Muscle layer of colon (tissue), 2 donors: ENCODE measurements around the gene GHITM.
"Not testable (repeated sequence)": the region's sequence is repeated elsewhere in the genome, so short reads cannot be mapped to it uniquely, and the experiment has no call there.

ENCODE experiments used
- H3K27ac ChIP-seq: one replicate; pipeline ENCODE4 v1.7.0; 2013; ENCODE audit warnings: low read depth, mild to moderate bottlenecking, low read length, moderate library complexity
- H3K27me3 ChIP-seq, 2 donors: one replicate each; pipeline ENCODE4 v1.7.0; 2013; ENCODE audit warnings: low read length in 2 of 2, mild to moderate bottlenecking in 2 of 2; ENCODE audit not compliant: insufficient read depth in 2 of 2, control insufficient read depth in 1 of 2
- H3K36me3 ChIP-seq: one replicate; pipeline ENCODE4 v1.7.0; 2013; ENCODE audit warnings: mild to moderate bottlenecking, low read length; ENCODE audit not compliant: insufficient read depth
- H3K4me1 ChIP-seq: one replicate; pipeline ENCODE4 v1.7.0; 2013; ENCODE audit warnings: mild to moderate bottlenecking, low read length; ENCODE audit not compliant: insufficient read depth
- H3K4me3 ChIP-seq, 2 donors: one replicate each; pipeline ENCODE4 v1.7.0; 2013; ENCODE audit warnings: low read length in 2 of 2, low read depth in 1 of 2, mild to moderate bottlenecking in 1 of 2, moderate library complexity in 1 of 2
- H3K9ac ChIP-seq: one replicate; pipeline ENCODE4 v1.7.0; 2013; ENCODE audit warnings: low read length
- H3K9me3 ChIP-seq: one replicate; pipeline ENCODE4 v1.7.0; 2013; ENCODE audit warnings: mild to moderate bottlenecking, low read length
- donor health status: abdominal sarcoma.
- donor health status: Adenocarcinoma of cecum.

The GHITM gene

GRCh38 chr10:84168382-84168781 is 29.1 kb downstream of the GHITM start:
- H3K9ac ChIP-seq, H3K36me3 ChIP-seq, H3K4me1 ChIP-seq, H3K9me3 ChIP-seq, H3K27me3 ChIP-seq, H3K4me3 ChIP-seq, H3K27ac ChIP-seq: not testable (repeated sequence)

- not testable (repeated sequence) for H3K4me3 ChIP-seq, H3K4me1 ChIP-seq, H3K9me3 ChIP-seq, H3K27ac ChIP-seq, H3K27me3 ChIP-seq, H3K9ac ChIP-seq, H3K36me3 ChIP-seq
Measured at GRCh38 chr10:84171237-84171636, 31.9 kb downstream of the GHITM start.

GRCh38 chr10:84171700-84172466 is 32.6 kb downstream of the GHITM start:
- H3K4me3 ChIP-seq, H3K4me1 ChIP-seq, H3K27ac ChIP-seq, H3K36me3 ChIP-seq, H3K27me3 ChIP-seq, H3K9ac ChIP-seq, H3K9me3 ChIP-seq: not testable (repeated sequence)

GRCh38 chr10:84172467-84173356 is 33.4 kb downstream of the GHITM start:
- H3K27me3 ChIP-seq = no peaks in the 10 kb centered on the region
- no peak overlapping the region for H3K4me3 ChIP-seq
- H3K9ac ChIP-seq = no peak overlapping the region
- H3K4me1 ChIP-seq = no peaks in the 10 kb centered on the region
- H3K9me3 ChIP-seq = no peaks in the 10 kb centered on the region
- H3K36me3 ChIP-seq = no peaks in the 10 kb centered on the region
- no peak overlapping the region for H3K27ac ChIP-seq

GRCh38 chr10:84173501-84173929 is 34.2 kb downstream of the GHITM start, which contains the start of gene GPR15LG:
TSS of gene GPR15LG (plus strand) at chr10:84173801. CDS start at chr10:84173852, 51 bp downstream.
- H3K4me1 ChIP-seq = no peaks in the 10 kb centered on the region
- H3K27ac ChIP-seq = no peak within 1 kb of the TSS
- H3K27me3 ChIP-seq = no peaks in the 10 kb centered on the region
- no peaks in the 10 kb centered on the region for H3K9me3 ChIP-seq
- H3K4me3 ChIP-seq = no peak within 1 kb of the TSS
- no peak within 1 kb of the TSS for H3K9ac ChIP-seq
- no peaks in the 10 kb centered on the region for H3K36me3 ChIP-seq

- H3K27ac ChIP-seq = no peak overlapping the region
- no peak overlapping the region for H3K9ac ChIP-seq
- H3K4me1 ChIP-seq = peaks cover 6% of the 10 kb centered on the region
- no peak overlapping the region for H3K4me3 ChIP-seq
- H3K27me3 ChIP-seq = no peaks in the 10 kb centered on the region
- no peaks in the 10 kb centered on the region for H3K9me3 ChIP-seq
- H3K36me3 ChIP-seq = no peaks in the 10 kb centered on the region
Measured at GRCh38 chr10:84175436-84175835, 36.1 kb downstream of the GHITM start.

- H3K27ac ChIP-seq = no peak overlapping the region
- peaks cover 6% of the 10 kb centered on the region for H3K4me1 ChIP-seq
- no peaks in the 10 kb centered on the region for H3K36me3 ChIP-seq
- no peaks in the 10 kb centered on the region for H3K27me3 ChIP-seq
- H3K4me3 ChIP-seq = no peak overlapping the region
- no peak overlapping the region for H3K9ac ChIP-seq
- no peaks in the 10 kb centered on the region for H3K9me3 ChIP-seq
Measured at GRCh38 chr10:84176351-84176750, 37.0 kb downstream of the GHITM start.

GRCh38 chr10:84176836-84177474 is 37.6 kb downstream of the GHITM start:
- Histone ChIP-seq H3K4me3 (no peak overlapping the region), H3K27ac (no peak overlapping the region), H3K9me3 (no peaks in the 10 kb centered on the region), H3K36me3 (no peaks in the 10 kb centered on the region), H3K4me1 (peaks cover 6% of the 10 kb centered on the region), H3K27me3 (no peaks in the 10 kb centered on the region), H3K9ac (no peak overlapping the region)

- Histone ChIP-seq H3K36me3 (no peaks in the 10 kb centered on the region), H3K9ac (no peak overlapping the region), H3K27ac (no peak overlapping the region), H3K4me3 (no peak overlapping the region), H3K9me3 (no peaks in the 10 kb centered on the region), H3K4me1 (peaks cover 6% of the 10 kb centered on the region), H3K27me3 (no peaks in the 10 kb centered on the region)
Measured at GRCh38 chr10:84177541-84178141, 38.3 kb downstream of the GHITM start.

GRCh38 chr10:84178160-84178609 is 38.9 kb downstream of the GHITM start:
- no peak overlapping the region for H3K27ac ChIP-seq

More at GRCh38 chr10:84178160-84178609, 38.9 kb downstream of the GHITM start:
- H3K36me3 ChIP-seq = no peaks in the 10 kb centered on the region
- no peaks in the 10 kb centered on the region for H3K27me3 ChIP-seq
- H3K9me3 ChIP-seq = no peaks in the 10 kb centered on the region
- H3K9ac ChIP-seq = no peak overlapping the region
- H3K4me1 ChIP-seq = peaks cover 6% of the 10 kb centered on the region
- H3K4me3 ChIP-seq = no peak overlapping the region
